ENCODE data around the gene AKT2. TPM values are rescaled to one million over a fixed set of nuclear protein-coding genes. Genes with fewer than 3 reads are reported as not detected.

The AKT2 gene
- total and polyA plus RNA-seq, 2 of the 8 experiments (the other 6 are each of a cell fraction or from before 2014, with no cell fraction given) = 151 to 183 TPM

- TF ChIP-seq CHD7 (IDR thresholded peaks at IDR 0.05; ENCODE audit: insufficient replicate concordance, low read length) (no peak), SP4 (IDR thresholded peaks at IDR 0.05; ENCODE audit: low read length) (no peak), SRF (IDR thresholded peaks at IDR 0.05; ENCODE audit: low read depth, low read length) (no peak), TEAD4 (IDR thresholded peaks at IDR 0.05; ENCODE audit: low read depth, low read length) (no peak), ASH2L (IDR thresholded peaks at IDR 0.05; ENCODE audit: low read length) (no peak), SAP30 (IDR thresholded peaks at IDR 0.05; ENCODE audit: insufficient read depth, insufficient replicate concordance, low read length) (no peak), RFX5 (IDR thresholded peaks at IDR 0.05; ENCODE audit: borderline replicate concordance, low read depth, low read length) (no peak), CBX5 (IDR thresholded peaks at IDR 0.05; ENCODE audit: low read depth, low read length) (no peak), ATF2 (IDR thresholded peaks at IDR 0.05; ENCODE audit: low read length) (no peak), MAX (IDR thresholded peaks at IDR 0.05) (no peak)
Observed at GRCh38 chr19:40257096-40257517, 28.0 kb downstream of the AKT2 start (continued).

All from H1 (cell line).